Measurements from ENCODE around the gene SLC6A13.
"Not testable (repeated sequence)": the region's sequence is repeated elsewhere in the genome, so short reads cannot be mapped to it uniquely, and the experiment has no call there.

SLC6A13 gene

DNA sequence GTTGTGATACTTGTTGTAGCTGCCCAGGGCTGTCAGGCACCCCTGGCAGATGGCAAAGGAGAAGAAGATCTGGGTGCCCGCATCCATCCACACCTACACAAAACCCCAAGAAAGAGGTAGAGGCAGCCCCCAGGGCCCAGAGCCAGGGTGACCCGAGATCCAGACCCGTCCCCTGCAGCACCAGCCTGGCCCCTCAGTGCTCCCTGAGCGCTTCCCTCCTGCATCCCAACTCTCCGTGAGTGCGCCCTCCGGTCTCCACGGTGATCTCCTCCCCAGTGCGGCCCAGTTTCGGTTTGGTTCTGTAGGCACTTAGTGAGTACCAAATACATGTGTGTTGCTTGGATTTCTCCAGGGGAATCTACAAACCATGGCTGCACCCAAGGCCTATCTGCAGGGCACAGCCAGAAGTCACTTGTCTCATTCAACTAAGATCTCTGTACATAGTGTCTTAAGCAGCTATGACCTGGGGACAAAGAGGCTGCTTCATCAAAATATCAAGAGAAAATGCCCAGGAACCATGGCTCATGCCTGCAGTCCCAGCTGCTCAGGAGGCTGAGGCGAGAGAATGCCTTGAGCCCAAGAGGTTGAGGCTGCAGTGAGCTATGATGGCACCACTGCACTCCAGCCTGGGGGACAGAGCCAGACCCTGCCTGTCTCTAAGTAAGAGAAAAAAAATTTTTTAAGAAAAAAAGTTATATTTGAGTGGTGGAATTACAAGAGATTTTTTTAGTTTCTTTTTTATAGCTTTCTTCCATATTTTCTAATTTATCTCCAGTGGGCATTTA is 64.5 kb downstream of the SLC6A13 start:
- DNase-seq (ENCODE audit: low read depth, low spot score) = no peak

DNA sequence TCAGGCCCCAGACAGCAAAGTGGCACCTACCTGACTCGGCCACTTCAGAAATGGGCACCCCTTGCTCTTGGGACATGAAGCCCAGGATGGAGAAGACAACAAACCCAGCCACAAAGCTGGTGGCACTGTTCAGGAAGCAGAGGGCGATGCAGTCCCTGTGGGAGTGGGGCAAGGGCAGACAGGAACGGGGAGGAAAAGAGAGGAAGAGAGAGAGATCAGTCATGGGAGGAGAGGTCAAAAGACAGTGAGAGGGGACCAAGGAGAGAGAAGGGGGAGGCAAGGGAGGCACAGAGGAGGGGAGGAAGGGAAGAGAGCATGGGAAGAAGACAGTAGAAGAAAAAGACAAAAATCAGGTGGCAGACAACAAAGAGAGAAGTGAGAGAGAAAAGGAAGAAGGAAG is 65.3 kb downstream of the SLC6A13 start:
- DNase-seq (ENCODE audit: low read depth, low spot score) = no peak

- DNase-seq (ENCODE audit: low read depth, low spot score) = no peak
Measured at GRCh38 chr12:196436-196835, 66.2 kb downstream of the SLC6A13 start.

DNA sequence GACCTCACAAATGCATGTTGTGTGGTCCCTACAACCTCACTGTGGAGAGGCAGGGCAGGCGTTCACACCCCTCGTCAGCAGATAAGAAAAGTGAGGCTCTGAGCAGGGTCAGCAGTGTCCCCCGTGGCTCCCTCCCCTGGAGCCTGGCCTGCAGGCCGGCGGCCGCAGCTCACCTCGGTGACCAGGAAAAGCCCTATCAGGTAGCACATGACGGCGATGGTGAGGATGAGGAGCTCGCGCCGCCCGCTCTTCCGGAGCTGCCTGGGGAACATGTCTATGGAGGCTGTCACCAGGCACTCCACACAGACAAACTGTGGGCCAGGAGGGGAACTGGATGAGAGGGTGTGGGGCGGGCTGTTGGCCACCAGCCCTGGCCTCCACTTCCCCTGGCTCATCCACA is 66.7 kb downstream of the SLC6A13 start:
- DNase-seq (ENCODE audit: low read depth, low spot score) = no peak

DNA sequence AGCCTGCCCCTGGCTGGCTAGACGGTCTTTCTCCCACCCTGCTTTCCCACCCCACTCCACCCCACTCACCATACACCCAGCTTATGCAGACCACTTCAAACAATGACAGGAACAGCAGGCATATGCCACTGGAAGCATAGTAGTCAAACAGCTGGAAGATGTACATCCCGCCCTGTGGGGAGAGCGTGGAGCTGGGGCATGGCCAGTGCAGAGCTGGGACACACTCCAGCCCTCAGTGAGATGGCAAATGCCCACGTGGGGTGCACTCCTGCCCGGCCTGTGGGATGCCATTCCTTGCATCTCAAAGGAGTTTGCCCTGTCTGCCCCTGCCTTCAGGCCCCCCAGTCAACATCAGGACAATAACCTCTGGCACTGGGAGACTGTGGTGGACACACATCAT is 67.5 kb downstream of the SLC6A13 start:
- no peak for DNase-seq (ENCODE audit: low read depth, low spot score)

DNA sequence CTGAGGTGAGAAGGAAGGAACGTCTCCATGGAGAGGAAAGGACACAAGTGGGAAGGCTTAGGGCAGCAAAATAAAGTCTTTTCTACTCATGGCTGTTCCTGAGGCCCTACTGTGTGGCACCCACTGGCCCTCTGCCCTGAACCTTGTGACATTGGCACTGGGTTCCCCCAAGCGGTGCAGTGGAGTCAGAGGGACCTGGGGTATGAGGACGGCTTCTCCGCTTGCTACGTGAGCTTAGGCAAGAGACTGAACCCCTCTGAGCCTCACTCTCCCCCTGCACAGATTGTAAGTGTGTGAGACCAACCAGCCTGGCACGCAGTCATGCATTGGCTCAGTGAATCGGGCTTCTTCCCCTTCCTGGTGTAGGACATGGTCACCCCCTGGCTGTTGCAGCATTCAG is 68.4 kb downstream of the SLC6A13 start:
- DNase-seq (ENCODE audit: low read depth, low spot score) = no peak

DNA sequence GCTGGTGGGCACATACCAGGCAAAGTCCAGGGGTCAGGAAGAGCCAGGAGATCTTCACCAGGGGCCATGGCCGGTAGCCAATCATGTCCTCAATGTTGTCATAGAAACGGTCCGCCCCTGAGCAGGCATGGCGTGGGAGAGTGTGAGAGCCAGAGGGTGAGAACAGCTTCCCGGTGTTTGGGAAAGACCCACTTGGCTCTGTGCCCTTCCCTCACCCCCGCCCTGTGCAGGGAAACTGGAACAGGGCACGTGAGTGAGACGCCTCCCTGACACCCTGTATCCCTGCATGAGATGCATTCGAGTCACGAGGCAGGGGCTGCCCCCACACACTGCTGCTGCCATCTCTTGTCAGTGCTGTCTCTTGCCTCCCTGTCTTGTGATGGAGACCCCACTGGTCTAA is 69.4 kb downstream of the SLC6A13 start:
- no peak for DNase-seq (ENCODE audit: low read depth, low spot score)

DNA sequence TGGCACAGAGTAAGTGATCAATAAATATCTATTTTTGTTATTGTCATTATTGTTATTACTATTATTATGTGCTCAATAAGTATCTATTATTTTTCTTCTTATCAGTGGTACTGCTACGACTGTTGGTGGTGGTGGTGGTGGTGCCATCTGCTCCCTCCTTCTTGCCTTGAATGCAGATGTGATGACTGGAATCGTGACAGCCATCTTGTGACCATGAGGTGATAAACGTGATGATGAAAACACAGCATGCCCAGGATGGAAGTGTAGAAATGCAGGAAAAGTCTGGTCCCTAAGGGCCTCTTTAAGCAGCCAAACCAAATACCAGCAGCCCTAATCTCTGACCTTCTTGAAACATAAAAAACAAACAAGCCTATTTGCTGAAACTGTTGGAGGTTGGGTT is 71.1 kb downstream of the SLC6A13 start:
- no peak for DNase-seq (ENCODE audit: low read depth, low spot score)

DNA sequence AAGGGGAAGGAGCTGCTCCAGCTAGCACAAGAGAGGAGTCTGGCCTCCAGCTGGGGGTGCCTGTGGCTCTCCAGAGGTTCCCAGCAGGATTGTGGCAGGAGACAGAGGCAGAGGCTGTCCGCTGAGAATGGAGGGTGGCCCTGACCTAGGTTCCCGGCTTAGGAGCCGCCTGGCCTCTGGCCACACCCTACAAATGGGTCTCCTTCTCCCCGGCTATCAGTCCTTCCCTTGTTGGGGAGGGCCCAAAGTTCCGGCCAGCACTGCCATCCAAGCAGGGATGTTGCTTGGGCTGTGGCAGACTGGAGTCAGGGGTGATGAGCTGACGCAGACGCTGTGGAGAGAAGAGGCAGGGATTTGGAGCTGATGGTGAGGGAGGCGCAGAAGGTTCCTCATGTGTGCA is 71.8 kb downstream of the SLC6A13 start:
- DNase-seq (ENCODE audit: low read depth, low spot score) = no peak

DNA sequence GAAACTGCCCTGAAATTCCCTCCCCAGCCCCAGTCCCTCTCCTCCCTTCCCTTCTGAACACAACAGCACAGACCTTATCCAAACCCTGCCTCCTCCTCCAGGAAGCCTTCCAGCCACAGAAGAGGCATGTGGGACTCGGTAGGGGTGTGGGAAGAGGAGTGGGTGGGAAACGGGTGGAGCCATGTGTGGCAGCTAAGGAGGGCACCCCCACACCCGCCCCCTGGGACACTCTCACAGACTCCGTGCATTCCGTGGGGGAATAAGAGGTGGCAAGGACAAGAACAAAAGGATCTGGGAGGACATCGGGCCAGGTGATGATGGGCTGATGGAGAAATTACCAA is 73.0 kb downstream of the SLC6A13 start:
- no peak for DNase-seq (ENCODE audit: low read depth, low spot score)

- no peak for DNase-seq (ENCODE audit: low read depth, low spot score)
Measured at GRCh38 chr12:188910-189621, 73.6 kb downstream of the SLC6A13 start.

DNA sequence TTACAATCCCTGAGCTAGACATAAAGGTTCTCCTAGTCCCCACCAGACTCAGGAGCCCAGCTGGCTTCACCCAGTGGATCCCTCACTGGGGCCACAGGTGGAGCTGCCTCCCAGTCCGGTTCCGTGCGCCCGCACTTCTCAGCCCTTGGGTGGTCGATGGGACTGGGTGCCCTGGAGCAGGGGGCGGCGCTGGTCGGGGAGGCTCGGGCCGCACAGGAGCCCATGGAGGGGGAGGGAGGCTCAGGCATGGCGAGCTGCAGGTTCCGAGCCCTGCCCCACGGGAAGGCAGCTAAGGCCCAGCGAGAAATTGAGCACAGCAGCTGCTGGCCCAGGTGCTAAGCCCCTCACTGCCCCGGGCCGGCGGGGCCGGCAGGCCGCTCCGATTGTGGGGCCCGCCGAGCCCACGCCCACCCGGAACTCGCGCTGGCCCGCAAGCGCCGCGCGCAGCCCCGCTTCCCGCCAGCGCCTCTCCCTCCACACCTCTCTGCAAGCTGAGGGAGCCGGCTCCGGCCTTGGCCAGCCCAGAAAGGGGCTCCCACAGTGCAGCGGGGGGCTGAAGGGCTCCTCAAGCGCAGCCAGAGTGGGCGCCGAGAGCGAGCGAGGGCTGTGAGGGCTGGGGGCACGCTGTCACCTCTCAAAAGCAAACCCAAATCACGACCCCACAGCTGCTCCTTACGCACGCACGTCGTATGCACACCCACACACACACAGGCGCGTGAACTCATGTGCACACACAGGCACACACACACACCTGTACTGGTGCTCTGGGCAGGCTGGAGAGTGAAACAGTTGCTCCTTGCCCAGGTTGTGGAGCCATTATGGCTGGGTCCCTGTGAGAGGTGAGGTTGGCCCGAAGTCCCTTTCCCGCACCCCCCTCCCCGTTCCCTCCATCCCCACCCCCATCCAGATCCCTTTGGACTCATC is 74.4 kb downstream of the SLC6A13 start:
- DNase-seq (ENCODE audit: low read depth, low spot score) = not testable (repeated sequence)

- DNase-seq (ENCODE audit: low read depth, low spot score) = no peak
Measured at GRCh38 chr12:186006-186625, 76.5 kb downstream of the SLC6A13 start.

DNA sequence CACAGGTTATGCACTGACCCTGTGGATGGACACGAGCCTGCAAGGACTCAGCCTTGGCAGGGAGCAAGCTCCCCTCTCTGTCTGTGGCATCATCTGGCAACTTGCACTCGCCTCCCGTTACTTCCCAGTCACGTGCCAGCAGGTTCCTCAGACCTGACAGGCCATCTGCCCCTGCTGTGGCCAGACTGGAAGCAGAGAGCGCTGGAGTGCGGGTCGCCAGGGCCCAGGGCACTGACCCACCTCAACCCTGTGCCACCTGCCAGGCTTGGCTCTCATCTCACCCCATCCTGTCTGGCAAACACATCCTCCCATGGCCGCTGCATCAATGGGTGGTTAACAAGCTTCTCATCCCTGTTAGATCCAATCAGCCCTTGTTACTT is 77.1 kb downstream of the SLC6A13 start:
- DNase-seq (ENCODE audit: low read depth, low spot score) = no peak

- no peak for DNase-seq (ENCODE audit: low read depth, low spot score)
Measured at GRCh38 chr12:184811-185575, 77.6 kb downstream of the SLC6A13 start.

- no peak for DNase-seq (ENCODE audit: low read depth, low spot score)
Measured at GRCh38 chr12:182381-182892, 80.2 kb downstream of the SLC6A13 start.

GRCh38 chr12:181921-182320 is 80.7 kb downstream of the SLC6A13 start:
- DNase-seq (ENCODE audit: low read depth, low spot score) = no peak

GRCh38 chr12:180445-180844 is 82.2 kb downstream of the SLC6A13 start:
- no peak for DNase-seq (ENCODE audit: low read depth, low spot score)

GRCh38 chr12:179885-180284 is 82.8 kb downstream of the SLC6A13 start:
- no peak for DNase-seq (ENCODE audit: low read depth, low spot score)

DNA sequence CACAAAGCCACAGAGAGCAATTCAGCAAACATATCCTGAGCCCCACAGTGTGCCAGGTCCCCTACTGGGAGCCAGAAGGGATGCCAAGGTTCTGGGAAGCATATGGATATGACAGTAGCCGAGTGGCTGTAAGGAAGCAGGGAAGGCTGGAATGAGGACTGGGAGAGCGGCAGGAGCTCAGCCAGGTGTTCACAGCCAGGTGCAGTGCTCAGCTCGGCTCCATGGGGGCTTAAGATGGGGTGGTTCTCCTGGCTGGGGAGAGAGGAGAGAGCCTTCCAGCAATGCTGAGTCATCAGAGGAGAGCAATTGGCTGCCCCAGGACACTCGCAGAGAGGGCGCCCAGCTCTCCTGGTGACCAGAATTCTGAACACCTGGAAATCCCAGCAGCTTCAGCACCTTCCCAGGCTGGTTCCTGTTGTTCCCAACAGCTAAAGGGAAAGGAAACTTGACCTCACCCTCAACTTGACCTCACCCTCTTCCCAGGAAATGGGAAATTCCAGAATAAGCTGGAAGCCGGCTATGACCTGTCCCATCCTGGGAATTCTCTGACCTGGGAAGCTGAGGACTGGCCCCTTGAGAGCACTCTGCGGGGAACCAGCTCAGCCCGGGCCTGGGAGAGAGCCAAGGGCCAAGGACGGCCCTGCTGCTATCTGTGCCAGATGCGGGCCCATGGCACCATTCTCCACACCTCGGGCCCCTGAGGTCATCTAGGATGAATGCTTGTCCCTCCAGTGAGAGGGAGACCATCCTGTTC is 83.3 kb downstream of the SLC6A13 start:
- no peak for DNase-seq (ENCODE audit: low read depth, low spot score)

Measured in activated CD4-positive, CD25-positive, alpha-beta regulatory T cell treated with anti-CD3 and anti-CD28 coated beads, Interleukin-2, amount 50 U/mL, for 16 hours (primary cell).